Prostate gland (tissue), 2 donors: ENCODE results near the gene TPM3. TPM values are rescaled to one million over a fixed set of nuclear protein-coding genes. Genes with fewer than 3 reads are reported as not detected.

Experiments
- DNase-seq: peaks from one replicate; pipeline ENCODE4 v3.0.0-alpha.2; 2019; ENCODE audit warnings: low spot score
- H3K27ac ChIP-seq, 2 donors: fragments of 200-600 bp; sonication (generic); 2 replicates each; pipeline ENCODE4 v1.5.1; 2017 to 2019
- H3K27me3 ChIP-seq: fragments of 200-600 bp; sonication (generic); replicated peaks from 2 replicates; pipeline ENCODE4 v1.5.1; 2019; ENCODE audit not compliant: insufficient read depth
- H3K36me3 ChIP-seq, 2 donors: fragments of 200-600 bp; sonication (generic); 1 replicate in 1 of 2; 2 replicates in 1 of 2; pipeline versions ENCODE4 v1.5.1 to v1.8.1; 2017 to 2019
- H3K4me1 ChIP-seq: fragments of 200-600 bp; sonication (generic); replicated peaks from 2 replicates; pipeline ENCODE4 v1.5.1; 2019
- H3K4me3 ChIP-seq, 2 donors: fragments of 200-600 bp; sonication (generic); 2 replicates each; pipeline ENCODE4 v1.5.1; 2017 to 2019
- H3K9me3 ChIP-seq: fragments of 200-600 bp; sonication (generic); 2 replicates; pipeline ENCODE4 v1.5.1; 2017
- CTCF ChIP-seq, 4 experiments: fragments of 200-600 bp in 2 of 4; fragments of 450-650 bp in 2 of 4; sonication (generic) in 2 of 4; IDR thresholded peaks; 1 replicate in 3 of 4; 2 replicates in 1 of 4; pipeline ENCODE4 v1.5.1; 2016 to 2019; ENCODE audit warnings: antibody characterized with exemption in 4 of 4, mild to moderate bottlenecking in 2 of 4, moderate library complexity in 2 of 4
- POLR2A ChIP-seq: fragments of 450-650 bp; IDR thresholded peaks from one replicate; pipeline ENCODE4 v1.6.1; 2016; ENCODE audit warnings: antibody characterized with exemption, mild to moderate bottlenecking
- POLR2AphosphoS5 ChIP-seq: sonication (generic); formaldehyde crosslinking; IDR thresholded peaks from one replicate; pipeline ENCODE4 v1.6.1; 2017; ENCODE audit warnings: antibody characterized with exemption
- WGBS: methylation state at CpG from one replicate; pipeline ENCODE4 v1.1.5; 2018; 5-methylcytosine and 5-hydroxymethylcytosine counted together
- intact Hi-C: fragments of 100-400 bp; cut with DNase I; formaldehyde crosslinking; loops from one replicate; pipeline ENCODE4 v1.14.2; 2022
- total RNA-seq, 2 donors: library from RNA; depleted of rRNA; stranded (reverse); fragments of >200 nt; gene quantifications; one replicate each; pipeline ENCODE4 v1.1.0, GENCODE V29; 2016

Gene TPM3
- total RNA-seq, 2 donors from 2014 or later, result 147 to 277 TPM

- Histone ChIP-seq H3K4me3 (no peak overlapping the region), H3K4me1 (no peaks in the 10 kb centered on the region), H3K36me3 (no peaks in the 10 kb centered on the region), H3K9me3 (no peaks in the 10 kb centered on the region), H3K27me3 (no peaks in the 10 kb centered on the region), H3K27ac (no peak overlapping the region)
- TF ChIP-seq POLR2A, result no peak
- no peak for TF ChIP-seq CTCF (IDR thresholded peaks at IDR 0.05)
- TF ChIP-seq POLR2AphosphoS5, result no peak
- 75% methylated on average over 3 of the region's 3 CpGs for WGBS
- intact Hi-C loops, result loop anchor here (10.0 kb wide), 1 partner anchor 185 kb away; the partner anchor contains the start of gene RPS27
- DNase-seq, result no peak
Observed at GRCh38 chr1:154179946-154180687, 11.8 kb downstream of the TPM3 start.

GRCh38 chr1:154178911-154179811 is 12.7 kb downstream of the TPM3 start:
- H3K4me1 ChIP-seq, result no peaks in the 10 kb centered on the region
- WGBS, result 78% methylated on average over 10 of the region's 10 CpGs
- DNase-seq, result no peak
- no peaks in the 10 kb centered on the region for H3K9me3 ChIP-seq
- H3K27ac ChIP-seq, result no peak overlapping the region
- TF ChIP-seq POLR2A, result no peak
- TF ChIP-seq CTCF (IDR thresholded peaks at IDR 0.05), result no peak
- TF ChIP-seq POLR2AphosphoS5, result no peak
- H3K27me3 ChIP-seq, result no peaks in the 10 kb centered on the region
- H3K36me3 ChIP-seq, result no peaks in the 10 kb centered on the region
- intact Hi-C loops, result no loop called here
- no peak overlapping the region for H3K4me3 ChIP-seq

GRCh38 chr1:154178013-154178412 is 13.9 kb downstream of the TPM3 start:
- H3K27ac ChIP-seq, result no peak overlapping the region
- H3K36me3 ChIP-seq, result no peaks in the 10 kb centered on the region
- intact Hi-C loops, result no loop called here
- no peak for DNase-seq
- no peaks in the 10 kb centered on the region for H3K9me3 ChIP-seq
- no peaks in the 10 kb centered on the region for H3K4me1 ChIP-seq
- TF ChIP-seq POLR2A (no peak), CTCF (IDR thresholded peaks at IDR 0.05) (no peak), POLR2AphosphoS5 (no peak)
- no peak overlapping the region for H3K4me3 ChIP-seq
- WGBS, result 39% methylated on average over 2 of the region's 2 CpGs
- H3K27me3 ChIP-seq, result no peaks in the 10 kb centered on the region

GRCh38 chr1:154176337-154176736 is 15.6 kb downstream of the TPM3 start:
- 54% methylated on average over 2 of the region's 2 CpGs for WGBS
- DNase-seq, result no peak
- H3K27ac ChIP-seq, result no peak overlapping the region
- H3K36me3 ChIP-seq, result peaks cover 0 to 4% of the 10 kb centered on the region in 2 donors
- H3K4me3 ChIP-seq, result no peak overlapping the region
- no peaks in the 10 kb centered on the region for H3K4me1 ChIP-seq
- H3K9me3 ChIP-seq, result no peaks in the 10 kb centered on the region
- H3K27me3 ChIP-seq, result no peaks in the 10 kb centered on the region
- intact Hi-C loops, result no loop called here
- TF ChIP-seq POLR2AphosphoS5 (no peak), CTCF (IDR thresholded peaks at IDR 0.05) (no peak), POLR2A (no peak)
